HCEC 1CT (cell line): ENCODE results near the gene ZNF331.
A peak's percentile ranks its signal among the peaks of the same experiment; 100 is the strongest.

Experiments
- DNase-seq: peaks from one replicate; pipeline ENCODE4 v3.0.0-alpha.2; 2017

Gene ZNF331

GRCh38 chr19:53521373-53522202 lies 16.4 kb upstream of the ZNF331 start:
- no peak for DNase-seq

DNA sequence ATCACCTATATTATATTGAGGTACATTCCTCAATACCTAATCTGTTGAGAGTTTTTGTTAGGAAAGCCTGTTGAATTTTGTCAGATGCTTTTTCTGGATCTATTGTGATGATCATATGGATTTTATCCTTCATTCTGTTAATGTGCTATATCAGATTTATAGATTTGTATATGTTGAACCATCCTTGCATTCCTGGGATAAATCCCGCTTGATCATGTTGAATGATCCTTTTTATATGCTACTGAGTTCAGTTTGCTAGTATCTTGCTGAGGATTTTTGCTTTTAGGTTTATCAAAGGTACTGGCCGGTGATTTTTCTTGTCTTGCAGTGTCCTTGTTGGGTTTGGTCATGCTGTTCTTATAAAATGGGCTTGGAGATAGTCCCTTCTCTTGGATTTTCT lies 12.0 kb upstream of the ZNF331 start:
- DNase-seq = no peak

DNA sequence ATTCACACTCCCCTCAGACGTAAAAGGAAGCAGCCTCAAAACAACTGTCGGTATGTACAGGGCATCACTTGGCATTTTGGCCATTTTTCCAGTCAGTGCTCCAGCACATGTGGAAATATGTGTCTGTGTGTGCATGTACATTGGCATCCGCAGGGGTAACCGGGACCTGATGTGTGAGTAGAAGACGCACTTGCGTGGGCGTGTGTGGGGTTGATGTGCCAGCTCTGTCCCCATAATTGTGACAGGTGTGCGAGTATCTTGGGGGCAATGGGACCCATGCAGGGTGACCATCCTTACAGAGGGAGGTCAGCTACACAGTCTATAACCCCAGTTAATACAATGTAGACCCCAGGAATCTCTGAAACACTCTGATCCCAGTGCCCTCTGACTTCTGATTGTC lies 7.3 kb upstream of the ZNF331 start:
- no peak for DNase-seq

- DNase-seq = no peak
Observed at GRCh38 chr19:53531457-53531856, 6.5 kb upstream of the ZNF331 start.

DNA sequence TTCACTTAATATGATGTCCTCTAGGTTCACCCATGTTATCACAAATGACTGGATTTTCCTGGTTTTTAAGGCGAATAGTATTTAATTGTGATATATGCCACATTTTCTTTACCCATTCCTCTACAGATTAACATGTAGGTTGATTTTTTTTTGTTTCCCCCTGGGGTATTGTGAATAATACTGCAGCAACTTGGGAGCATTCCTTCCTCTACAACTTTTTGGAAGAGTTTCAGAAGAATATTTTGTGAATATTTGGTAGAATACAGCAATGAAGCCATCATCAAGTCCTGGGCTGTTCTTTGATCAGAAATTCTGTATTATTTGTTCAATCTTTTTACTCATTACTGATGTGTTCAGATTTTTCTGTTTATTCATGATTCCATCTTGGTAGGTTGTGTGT lies 5.6 kb upstream of the ZNF331 start:
- no peak for DNase-seq

DNA sequence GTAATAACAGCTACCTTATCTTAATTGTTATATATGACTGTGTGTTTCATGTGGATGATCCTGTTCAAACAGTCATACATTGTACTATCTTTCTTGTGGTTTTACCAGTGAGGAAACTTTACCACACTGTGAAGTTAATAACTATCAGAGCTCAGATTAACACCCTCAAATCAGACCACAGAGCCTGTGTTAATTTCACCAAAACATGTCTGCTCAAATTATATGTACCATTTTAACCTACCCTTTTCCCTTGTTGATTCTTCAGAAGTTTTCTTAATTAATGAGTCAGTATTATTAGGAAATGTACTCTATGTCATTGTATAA lies 1.8 kb upstream of the ZNF331 start:
- no peak for DNase-seq

- DNase-seq = no peak
Observed at GRCh38 chr19:53537121-53537520, 824 bp upstream of the ZNF331 start.

- DNase-seq = no peak
Observed at GRCh38 chr19:53538378-53539109, 599 bp downstream of the ZNF331 start.

GRCh38 chr19:53540091-53540490 lies 2.1 kb downstream of the ZNF331 start:
- no peak for DNase-seq

DNA sequence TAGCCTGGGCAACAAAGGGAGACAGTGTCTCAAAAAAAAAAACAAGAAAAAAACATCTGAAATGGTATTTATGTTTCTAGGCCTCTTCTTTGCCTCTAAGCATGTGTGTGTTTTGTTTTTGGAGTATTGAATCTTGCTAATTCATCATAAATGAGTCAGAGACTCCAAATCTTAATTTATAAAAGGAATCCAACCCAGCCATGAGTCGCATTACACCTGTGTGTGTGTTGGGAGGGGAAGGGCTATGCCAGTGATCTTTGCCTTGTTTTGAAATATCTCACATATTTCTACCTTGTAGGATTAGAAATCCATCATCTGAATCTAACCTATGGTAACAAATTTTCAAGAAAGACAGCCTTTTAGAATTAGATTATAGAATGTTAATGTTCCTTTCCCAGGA lies 4.0 kb downstream of the ZNF331 start:
- DNase-seq = no peak

DNA sequence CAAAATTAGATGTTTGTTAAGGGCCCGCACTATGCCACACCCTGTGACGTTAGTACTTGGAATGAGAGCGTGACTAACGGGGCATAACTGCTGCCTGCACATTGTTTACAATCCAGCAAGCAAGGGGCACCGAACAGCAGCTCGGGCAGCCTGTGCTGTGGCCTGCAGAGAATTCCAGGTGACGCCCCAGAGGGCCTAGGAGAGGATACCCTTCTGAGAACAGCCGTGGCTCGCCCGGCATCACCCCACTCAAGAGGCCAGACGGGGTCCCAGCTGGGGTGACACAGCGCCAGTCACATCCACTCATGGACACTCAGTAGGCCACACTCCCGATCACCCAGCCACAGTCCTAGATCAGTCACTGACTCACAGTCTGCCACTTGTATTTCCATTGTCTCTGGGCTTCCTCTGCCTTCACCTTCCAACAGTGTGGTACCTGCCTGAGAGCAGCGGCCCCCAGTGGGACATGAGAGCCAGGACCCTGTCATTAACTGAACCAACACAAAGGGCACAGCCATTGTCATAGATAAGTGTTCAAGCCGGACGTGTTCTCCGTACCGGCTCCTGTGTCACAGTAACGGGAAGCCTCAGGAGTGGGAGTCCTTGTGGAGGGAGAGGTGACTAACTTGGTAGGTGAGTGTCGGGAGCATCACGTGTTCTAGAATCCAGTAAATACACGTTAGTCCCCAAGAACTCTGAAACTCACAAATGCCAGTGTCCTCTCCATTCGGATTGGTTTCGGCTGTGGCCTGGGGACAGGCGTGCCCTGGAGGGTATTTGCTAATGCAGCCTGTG lies 7.5 kb downstream of the ZNF331 start:
- DNase-seq = peak; percentile 82

GRCh38 chr19:53546758-53547513 lies 9.0 kb downstream of the ZNF331 start:
- no peak for DNase-seq

GRCh38 chr19:53549340-53549739 lies 11.4 kb downstream of the ZNF331 start:
- peak; percentile 38 for DNase-seq

- DNase-seq = no peak
Observed at GRCh38 chr19:53552001-53552721, 14.2 kb downstream of the ZNF331 start.

DNA sequence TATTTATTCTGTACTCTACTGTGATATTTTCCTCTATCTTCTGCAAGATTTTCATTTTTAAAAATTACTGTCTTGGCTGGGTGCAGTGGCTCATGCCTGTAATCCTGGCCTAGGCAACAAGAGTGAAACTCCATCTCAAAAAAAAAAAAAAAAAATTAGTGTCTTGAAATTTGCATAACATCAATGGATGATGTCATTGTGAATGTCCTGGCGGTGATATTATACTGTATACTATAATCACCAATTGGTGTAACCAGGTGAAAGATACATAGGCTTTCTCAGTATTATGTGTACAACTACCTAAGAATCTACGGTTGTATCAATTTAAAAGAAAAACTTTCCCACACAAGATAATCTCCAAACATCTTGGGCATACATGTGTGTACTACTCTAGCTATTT lies 15.2 kb downstream of the ZNF331 start:
- DNase-seq = no peak

DNA sequence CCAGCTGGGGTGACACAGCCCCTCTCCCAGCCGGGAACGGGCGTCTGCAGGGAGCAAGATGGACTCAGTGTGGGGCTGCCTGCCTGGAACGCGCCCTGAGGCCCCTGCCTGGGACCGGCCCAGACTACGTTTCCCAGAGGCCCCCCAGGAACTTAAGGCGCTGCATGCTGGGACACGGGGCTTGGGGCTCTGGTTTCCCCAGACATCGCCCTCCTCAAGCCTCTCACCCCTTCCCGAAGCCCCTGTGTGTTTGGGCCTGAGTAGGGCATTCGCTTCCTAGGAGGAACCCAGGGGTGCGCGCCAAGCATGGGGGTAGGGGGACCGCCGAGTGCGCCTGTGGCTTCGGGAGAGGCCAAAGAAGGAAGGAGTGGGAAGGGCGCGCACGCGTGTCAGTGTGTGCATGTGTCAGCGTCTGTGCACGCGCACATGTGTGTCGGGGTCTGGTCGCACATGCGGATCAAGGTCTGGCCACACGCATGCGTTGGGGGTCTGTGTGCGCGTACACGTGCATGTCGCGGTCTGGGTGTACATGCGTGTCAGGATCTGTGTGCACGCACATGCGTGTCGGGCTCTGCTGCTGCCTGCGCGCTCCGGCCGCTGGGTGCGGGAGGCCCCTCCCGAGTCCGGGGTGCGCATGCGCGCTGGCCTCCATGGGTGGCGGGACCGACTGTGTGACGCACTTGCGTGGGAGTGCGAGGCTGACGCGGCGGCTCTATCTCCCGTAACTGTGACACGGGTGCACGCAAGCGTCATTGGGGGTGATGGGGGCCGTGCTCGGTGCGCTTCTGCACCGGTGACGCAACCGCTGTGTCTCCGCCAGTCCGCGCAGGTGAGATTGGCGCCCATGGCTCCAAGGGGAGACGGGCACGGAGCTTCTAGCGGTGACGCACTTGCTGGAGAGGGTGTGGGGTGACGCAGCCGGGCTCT lies 16.2 kb downstream of the ZNF331 start:
- DNase-seq = peak; percentile 59

DNA sequence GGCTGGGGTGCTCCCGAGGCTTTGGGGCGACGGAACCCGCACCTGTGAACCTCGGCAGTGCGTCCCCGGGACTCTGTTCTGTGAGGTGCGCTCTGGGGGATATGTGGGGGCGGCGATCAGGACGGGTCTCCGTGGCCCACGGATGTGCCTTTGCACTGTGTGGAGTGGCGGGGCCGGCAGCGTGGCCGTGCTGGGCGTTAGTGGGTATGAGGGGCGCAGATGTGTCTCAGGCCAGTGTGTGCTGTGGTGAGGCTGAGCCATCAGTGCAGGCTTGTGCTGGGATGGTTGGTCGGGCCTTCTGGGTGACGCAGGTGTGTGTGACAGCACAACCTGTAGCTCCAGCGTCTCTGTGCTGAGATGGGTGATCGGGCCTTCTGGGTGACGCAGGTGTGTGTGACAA lies 16.9 kb downstream of the ZNF331 start:
- no peak for DNase-seq

DNA sequence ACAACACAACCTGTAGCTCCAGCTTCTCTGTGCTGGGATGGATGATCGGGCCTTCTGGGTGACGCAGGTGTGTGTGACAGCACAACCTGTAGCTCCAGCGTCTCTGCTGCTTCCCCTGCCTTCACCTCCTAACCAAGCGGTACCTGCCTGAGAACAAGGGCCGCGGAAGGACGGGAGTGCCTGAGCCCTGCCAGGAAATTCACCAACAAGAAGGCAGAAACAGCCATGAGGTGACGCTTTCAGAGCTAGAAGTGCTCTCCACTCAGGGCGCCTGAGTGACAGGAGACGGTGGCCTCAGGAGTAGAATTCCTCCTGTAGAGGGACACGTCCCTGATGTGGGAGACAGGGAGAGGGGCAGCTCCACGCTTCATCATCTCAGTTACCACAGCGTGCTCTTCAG lies 17.4 kb downstream of the ZNF331 start:
- DNase-seq = no peak

GRCh38 chr19:53571339-53571738 lies 33.4 kb downstream of the ZNF331 start:
- DNase-seq = no peak

DNA sequence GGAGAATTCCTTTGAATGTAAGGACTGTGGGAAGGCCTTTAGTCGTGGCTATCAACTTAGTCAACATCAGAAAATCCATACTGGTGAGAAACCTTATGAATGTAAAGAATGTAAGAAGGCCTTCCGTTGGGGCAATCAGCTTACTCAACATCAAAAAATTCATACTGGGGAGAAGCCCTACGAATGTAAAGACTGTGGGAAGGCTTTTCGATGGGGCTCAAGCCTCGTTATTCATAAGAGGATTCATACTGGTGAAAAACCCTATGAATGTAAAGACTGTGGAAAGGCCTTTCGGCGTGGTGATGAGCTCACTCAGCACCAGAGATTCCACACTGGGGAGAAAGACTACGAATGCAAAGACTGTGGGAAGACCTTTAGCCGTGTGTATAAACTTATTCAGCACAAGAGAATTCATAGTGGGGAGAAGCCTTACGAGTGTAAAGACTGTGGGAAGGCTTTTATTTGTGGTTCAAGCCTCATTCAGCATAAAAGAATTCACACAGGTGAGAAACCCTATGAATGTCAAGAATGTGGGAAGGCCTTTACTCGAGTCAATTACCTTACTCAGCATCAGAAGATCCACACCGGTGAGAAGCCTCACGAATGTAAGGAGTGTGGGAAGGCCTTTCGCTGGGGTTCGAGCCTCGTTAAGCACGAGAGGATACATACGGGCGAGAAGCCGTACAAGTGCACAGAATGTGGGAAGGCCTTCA lies 39.2 kb downstream of the ZNF331 start:
- DNase-seq = no peak

- no peak for DNase-seq
Observed at GRCh38 chr19:53577968-53578367, 40.0 kb downstream of the ZNF331 start.
